Trophoblast cell (in vitro differentiated cells and primary cell): ENCODE measurements around the gene MAP2K6.

Experiments used
- DNase-seq, 2 donors: peaks; one replicate each; pipeline ENCODE4 v3.0.0-alpha.2; 2016
- H2AFZ ChIP-seq: 2 replicates; pipeline ENCODE4 v1.6.1; 2013; ENCODE audit warnings: low read length, moderate library complexity, mild to moderate bottlenecking; ENCODE audit not compliant: insufficient read depth, poor library complexity
- H2AK5ac ChIP-seq: 2 replicates; pipeline ENCODE4 v1.6.1; 2013; ENCODE audit warnings: mild to moderate bottlenecking, low read length
- H2BK120ac ChIP-seq: 2 replicates; pipeline ENCODE4 v1.6.1; 2013; ENCODE audit warnings: low read length, mild to moderate bottlenecking, moderate library complexity; ENCODE audit not compliant: insufficient read depth, poor library complexity
- H2BK12ac ChIP-seq: 2 replicates; pipeline ENCODE4 v1.6.1; 2013; ENCODE audit warnings: mild to moderate bottlenecking, low read length, moderate library complexity
- H2BK5ac ChIP-seq: 2 replicates; pipeline ENCODE4 v1.6.1; 2013; ENCODE audit warnings: low read length, low read depth, moderate library complexity, mild to moderate bottlenecking; ENCODE audit not compliant: poor library complexity
- H3K14ac ChIP-seq: 2 replicates; pipeline ENCODE4 v1.6.1; 2013; ENCODE audit warnings: mild to moderate bottlenecking, low read length
- H3K18ac ChIP-seq: 2 replicates; pipeline ENCODE4 v1.6.1; 2013; ENCODE audit warnings: mild to moderate bottlenecking, low read length
- H3K23ac ChIP-seq: 2 replicates; pipeline ENCODE4 v1.6.1; 2013; ENCODE audit warnings: low read length
- H3K27ac ChIP-seq: 2 replicates; pipeline ENCODE4 v1.5.1; 2013; ENCODE audit warnings: low read depth, mild to moderate bottlenecking, inconsistent platforms, low read length, moderate library complexity
- H3K27me3 ChIP-seq: 2 replicates; pipeline ENCODE4 v1.6.1; 2013; ENCODE audit warnings: inconsistent platforms, mild to moderate bottlenecking, low read length, moderate library complexity; ENCODE audit not compliant: insufficient read depth
- H3K36me3 ChIP-seq, 2 experiments: 1 replicate in 1 of 2; 2 replicates in 1 of 2; pipeline ENCODE4 v1.6.1; 2013; ENCODE audit warnings: low read length in 2 of 2, mild to moderate bottlenecking in 2 of 2, moderate library complexity in 1 of 2; ENCODE audit not compliant: insufficient read depth in 2 of 2, control insufficient read depth in 1 of 2
- H3K4ac ChIP-seq: 2 replicates; pipeline ENCODE4 v1.6.1; 2013; ENCODE audit warnings: low read depth, mild to moderate bottlenecking, low read length, moderate library complexity
- H3K4me1 ChIP-seq, 2 experiments: 1 replicate in 1 of 2; 2 replicates in 1 of 2; pipeline ENCODE4 v1.6.1; 2013; ENCODE audit warnings: low read length in 2 of 2, mild to moderate bottlenecking in 2 of 2, moderate library complexity in 1 of 2; ENCODE audit not compliant: insufficient read depth in 2 of 2, control insufficient read depth in 1 of 2
- H3K4me2 ChIP-seq: 2 replicates; pipeline ENCODE4 v1.6.1; 2013; ENCODE audit warnings: inconsistent platforms, mild to moderate bottlenecking, low read length, moderate library complexity
- H3K4me3 ChIP-seq: 2 replicates; pipeline ENCODE4 v1.5.1; 2013; ENCODE audit warnings: mild to moderate bottlenecking, low read depth, low read length, inconsistent platforms
- H3K79me1 ChIP-seq: one replicate; pipeline ENCODE4 v1.6.1; 2013; ENCODE audit warnings: low read length
- H3K79me2 ChIP-seq: 2 replicates; pipeline ENCODE4 v1.6.1; 2013; ENCODE audit warnings: low read length, mild to moderate bottlenecking; ENCODE audit not compliant: control insufficient read depth, insufficient read depth, poor library complexity
- H3K9ac ChIP-seq: 2 replicates; pipeline ENCODE4 v1.6.1; 2013; ENCODE audit warnings: mild to moderate bottlenecking, low read length
- H3K9me3 ChIP-seq: 2 replicates; pipeline ENCODE4 v1.6.1; 2013; ENCODE audit warnings: low read depth, mild to moderate bottlenecking, control low read depth, inconsistent platforms, low read length; ENCODE audit not compliant: insufficient read depth
- H4K12ac ChIP-seq: 2 replicates; pipeline ENCODE4 v1.6.1; 2013; ENCODE audit warnings: low read depth, mild to moderate bottlenecking, low read length, moderate library complexity
- H4K8ac ChIP-seq: 2 replicates; pipeline ENCODE4 v1.6.1; 2013; ENCODE audit warnings: low read depth, mild to moderate bottlenecking, low read length, moderate library complexity
- H4K91ac ChIP-seq: one replicate; pipeline ENCODE4 v1.6.1; 2013; ENCODE audit warnings: low read depth, mild to moderate bottlenecking, low read length, moderate library complexity
- WGBS: extraction: QIAGEN DNeasy Blood & Tissue Kit; methylation state at CpG from one replicate; pipeline ENCODE4 v1.1.7; 2013; ENCODE audit warnings: missing lambda C conversion rate; ENCODE audit not compliant: insufficient read length, insufficient coverage; ENCODE audit errors: extremely low coverage; 5-methylcytosine and 5-hydroxymethylcytosine counted together

The MAP2K6 gene

DNA sequence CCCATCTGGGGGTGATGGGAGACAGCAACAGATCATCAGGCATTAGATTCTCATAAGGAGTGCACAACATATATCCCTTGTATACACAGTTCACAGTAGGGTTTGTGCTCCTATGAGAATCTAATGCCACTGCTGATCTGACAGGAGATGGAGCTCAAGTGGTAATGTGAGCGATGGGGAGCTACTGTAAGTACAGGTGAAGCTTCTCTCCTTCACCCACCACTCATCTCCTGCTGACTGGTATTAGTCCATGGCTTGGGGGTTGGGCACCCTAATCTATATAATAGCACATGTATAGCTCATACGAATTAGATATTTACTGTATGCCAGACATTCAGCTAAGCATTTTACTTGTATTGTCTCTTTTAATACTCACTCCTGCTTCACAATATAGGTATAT, 101.7 kb downstream of the MAP2K6 start:
- Histone ChIP-seq H3K9me3 (no peaks in the 10 kb centered on the region), H3K4ac (no peak overlapping the region), H3K27ac (no peak overlapping the region), H3K36me3 (no peaks in the 10 kb centered on the region), H2AK5ac (no peak overlapping the region), H4K91ac (no peak overlapping the region), H2AFZ (no peak overlapping the region), H3K14ac (no peak overlapping the region), H3K79me1 (no peaks in the 10 kb centered on the region), H3K79me2 (no peaks in the 10 kb centered on the region), H2BK5ac (no peak overlapping the region), H3K18ac (no peak overlapping the region), H3K4me1 (no peaks in the 10 kb centered on the region), H3K4me2 (no peak overlapping the region), H3K4me3 (no peak overlapping the region), H4K12ac (no peak overlapping the region), H3K27me3 (no peaks in the 10 kb centered on the region), H2BK120ac (no peak overlapping the region), H4K8ac (no peak overlapping the region), H2BK12ac (no peak overlapping the region), H3K9ac (no peak overlapping the region), H3K23ac (no peak overlapping the region)
- whole genome bisulfite sequencing = no CpG with 5 or more reads among the region's 2 CpGs
- no peak for DNase-seq

DNA sequence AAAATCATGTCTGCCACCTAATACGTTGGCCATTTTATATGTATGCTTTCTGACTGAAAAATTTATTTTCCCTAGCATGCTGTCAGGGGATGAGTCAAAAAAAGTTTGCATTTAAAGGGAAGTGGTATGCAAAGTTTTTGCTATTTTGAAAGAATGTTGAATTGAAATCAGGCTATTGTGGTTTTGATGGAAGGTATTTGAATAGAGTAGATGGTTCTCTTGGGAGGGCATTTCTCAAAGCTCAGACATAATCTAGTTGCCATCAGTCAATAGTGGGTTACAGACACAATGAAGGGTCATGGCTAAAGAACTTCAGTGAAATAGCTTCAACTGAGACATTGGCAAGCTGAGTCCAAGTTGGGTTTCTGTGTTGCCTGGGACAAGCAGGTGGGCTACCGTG, 102.4 kb downstream of the MAP2K6 start:
- Histone ChIP-seq H3K4me3 (no peak overlapping the region), H3K14ac (no peak overlapping the region), H4K12ac (no peak overlapping the region), H2BK120ac (no peak overlapping the region), H2AK5ac (no peak overlapping the region), H4K91ac (no peak overlapping the region), H3K9ac (no peak overlapping the region), H3K4ac (no peak overlapping the region), H2AFZ (no peak overlapping the region), H3K27ac (no peak overlapping the region), H3K4me2 (no peak overlapping the region), H2BK5ac (no peak overlapping the region), H3K4me1 (no peaks in the 10 kb centered on the region), H3K23ac (no peak overlapping the region), H2BK12ac (no peak overlapping the region), H3K79me2 (no peaks in the 10 kb centered on the region), H3K18ac (no peak overlapping the region), H3K9me3 (no peaks in the 10 kb centered on the region), H4K8ac (no peak overlapping the region), H3K79me1 (no peaks in the 10 kb centered on the region), H3K36me3 (no peaks in the 10 kb centered on the region), H3K27me3 (no peaks in the 10 kb centered on the region)
- no CpG with 5 or more reads among the region's 2 CpGs for WGBS
- no peak for DNase-seq

DNA sequence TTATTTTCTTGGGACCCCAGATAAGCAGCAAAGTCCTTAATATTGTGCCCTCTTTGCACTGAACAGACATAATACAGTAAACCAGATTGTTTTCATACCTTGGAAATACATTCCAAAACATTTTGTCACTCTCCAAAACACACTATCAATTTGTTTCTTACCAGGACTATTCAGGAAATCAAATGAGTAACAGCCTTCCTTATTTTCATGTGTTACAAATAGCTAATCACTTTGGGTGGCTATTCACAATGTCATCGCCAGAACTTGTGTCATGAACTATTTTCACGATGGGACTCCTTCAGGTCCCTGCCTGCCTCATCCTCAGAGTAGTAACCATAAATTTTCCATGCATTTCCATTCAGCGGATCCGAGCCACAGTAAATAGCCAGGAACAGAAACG, 104.5 kb downstream of the MAP2K6 start:
- H2BK12ac ChIP-seq = no peak overlapping the region
- H3K9ac ChIP-seq = no peak overlapping the region
- H3K4me2 ChIP-seq = no peak overlapping the region
- no peak overlapping the region for H3K4me3 ChIP-seq
- H3K27me3 ChIP-seq = no peaks in the 10 kb centered on the region
- no peak overlapping the region for H2BK120ac ChIP-seq
- H4K12ac ChIP-seq = no peak overlapping the region
- H3K14ac ChIP-seq = no peak overlapping the region
- no peak overlapping the region for H2BK5ac ChIP-seq
- H3K79me2 ChIP-seq = no peaks in the 10 kb centered on the region
- H4K91ac ChIP-seq = no peak overlapping the region
- DNase-seq = no peak
- H3K36me3 ChIP-seq = no peaks in the 10 kb centered on the region
- no peak overlapping the region for H3K18ac ChIP-seq
- no CpG with 5 or more reads among the region's 5 CpGs for WGBS
- H4K8ac ChIP-seq = no peak overlapping the region
- H3K4me1 ChIP-seq = no peaks in the 10 kb centered on the region
- no peak overlapping the region for H3K27ac ChIP-seq
- H2AFZ ChIP-seq = no peak overlapping the region
- H2AK5ac ChIP-seq = no peak overlapping the region
- no peak overlapping the region for H3K4ac ChIP-seq
- no peaks in the 10 kb centered on the region for H3K9me3 ChIP-seq
- H3K23ac ChIP-seq = no peak overlapping the region
- H3K79me1 ChIP-seq = no peaks in the 10 kb centered on the region

DNA sequence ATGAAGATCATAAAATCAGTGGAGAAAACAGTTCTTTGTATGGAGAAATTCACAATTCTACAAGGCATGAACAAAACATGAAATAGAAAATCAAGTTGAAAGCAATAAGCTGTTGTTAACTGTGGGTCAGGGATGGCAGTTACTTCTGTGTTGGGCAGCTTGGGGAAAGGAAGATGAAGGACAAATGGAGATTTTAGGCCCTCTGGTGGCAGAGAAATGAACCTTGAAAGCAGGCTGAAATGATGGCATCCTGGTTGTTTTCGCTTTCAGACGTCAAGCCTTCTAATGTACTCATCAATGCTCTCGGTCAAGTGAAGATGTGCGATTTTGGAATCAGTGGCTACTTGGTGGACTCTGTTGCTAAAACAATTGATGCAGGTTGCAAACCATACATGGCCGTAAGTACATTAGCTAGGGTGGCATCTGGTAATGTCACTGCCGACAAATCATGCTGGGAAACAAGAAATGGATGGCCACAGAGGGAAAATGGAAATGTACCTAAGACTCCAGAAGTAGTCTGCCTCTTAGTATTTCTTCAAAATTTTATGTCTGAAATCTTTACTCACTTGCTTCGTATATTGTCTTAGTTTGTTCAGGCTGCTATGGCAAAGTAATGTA, 108.9 kb downstream of the MAP2K6 start:
- Histone ChIP-seq H2BK12ac (no peak overlapping the region), H3K4ac (no peak overlapping the region), H3K14ac (no peak overlapping the region), H2AFZ (no peak overlapping the region), H3K4me2 (no peak overlapping the region), H2BK5ac (no peak overlapping the region), H3K23ac (no peak overlapping the region), H3K79me2 (no peaks in the 10 kb centered on the region), H3K4me3 (no peak overlapping the region), H3K36me3 (no peaks in the 10 kb centered on the region), H3K4me1 (no peaks in the 10 kb centered on the region), H2BK120ac (no peak overlapping the region), H4K91ac (no peak overlapping the region), H3K18ac (no peak overlapping the region), H3K27me3 (no peaks in the 10 kb centered on the region), H3K79me1 (no peaks in the 10 kb centered on the region), H4K8ac (no peak overlapping the region), H3K9me3 (no peaks in the 10 kb centered on the region), H4K12ac (no peak overlapping the region), H3K27ac (no peak overlapping the region), H3K9ac (no peak overlapping the region), H2AK5ac (no peak overlapping the region)
- peak; percentile 47 to 78 for DNase-seq
- no CpG with 5 or more reads among the region's 7 CpGs for WGBS
